GM19240 (cell line): ENCODE results near the gene COL18A1.

Experiments
- DNase-seq: peaks from one replicate; pipeline ENCODE4 v3.0.0; 2011; ENCODE audit warnings: low spot score; ENCODE audit not compliant: insufficient read length

The COL18A1 gene

DNA sequence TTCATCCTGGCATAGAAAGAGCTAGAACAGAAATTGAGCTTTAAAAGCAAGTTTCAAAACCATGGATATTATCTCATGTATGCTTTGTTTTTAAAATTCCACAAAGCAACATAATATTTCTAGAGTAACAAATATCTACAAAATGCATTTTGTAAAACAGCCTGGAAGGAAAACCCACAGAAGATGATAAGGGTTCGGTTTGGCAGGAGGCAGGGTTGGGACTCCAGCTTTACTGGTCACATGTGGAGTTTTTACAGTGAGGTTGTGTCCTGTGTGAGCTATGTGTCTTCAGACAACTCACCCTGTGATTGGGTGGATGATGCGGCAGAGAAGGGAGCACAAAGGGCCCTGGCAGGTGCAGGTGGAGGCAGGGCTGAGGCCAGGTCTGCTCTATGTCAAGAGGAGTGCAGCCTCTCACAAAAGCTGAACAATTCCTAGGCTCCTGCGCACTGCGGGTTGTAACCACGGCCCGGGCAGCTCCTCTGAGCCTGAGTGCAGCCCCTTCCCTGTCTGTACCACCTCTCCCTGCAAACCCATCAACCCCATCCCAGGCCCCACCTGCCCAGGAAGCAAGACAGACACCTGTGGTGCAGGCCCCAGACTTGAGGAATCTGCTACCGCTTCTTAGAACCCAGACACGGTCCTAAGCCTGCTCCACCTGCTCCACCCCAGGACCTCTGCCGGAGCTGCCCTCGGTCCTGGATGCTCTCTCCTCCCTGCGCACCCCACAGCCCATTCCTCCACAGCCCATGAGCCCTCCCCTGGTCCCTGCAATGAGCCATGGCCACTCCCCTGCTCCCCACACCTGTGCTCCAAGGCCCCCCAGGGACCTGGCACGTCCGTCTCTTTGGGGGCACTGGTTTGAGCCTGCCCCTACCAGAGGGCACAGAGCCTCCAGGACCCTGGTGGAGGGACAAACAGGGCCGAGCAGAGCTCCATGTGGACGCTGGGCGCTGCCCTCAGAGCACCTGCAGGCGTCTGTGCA, 2.8 kb upstream of the COL18A1 start:
- DNase-seq = no peak

DNA sequence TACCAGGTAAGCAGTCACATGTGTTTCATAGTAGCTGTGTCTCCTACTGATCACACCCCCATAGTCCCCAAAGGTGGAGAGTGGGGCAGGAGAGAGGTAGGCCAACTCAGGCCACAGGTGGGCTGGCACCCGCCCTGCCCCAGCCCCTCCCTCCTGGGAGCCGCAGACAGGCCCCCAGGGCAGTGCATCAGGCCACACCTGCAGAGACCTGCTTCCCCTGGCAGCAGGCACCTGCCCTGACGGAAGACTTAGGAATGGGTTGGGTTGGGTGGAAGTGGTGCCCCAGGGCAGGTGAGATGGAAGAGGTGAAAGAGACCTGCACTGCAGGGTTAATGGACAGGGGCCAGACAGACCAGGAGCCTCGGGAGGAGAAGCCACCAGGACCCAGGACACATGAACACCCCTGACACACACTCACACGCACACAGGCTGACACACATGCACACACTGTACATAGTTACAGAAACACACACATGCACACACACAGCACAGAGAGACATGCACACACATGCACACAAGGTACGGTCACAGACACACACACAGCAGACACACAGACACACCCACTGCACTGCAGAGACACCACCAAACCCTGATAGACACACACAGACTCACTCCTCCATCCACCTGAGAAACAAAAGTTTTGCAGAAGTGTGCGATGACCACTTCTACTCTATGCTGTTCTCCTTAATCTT, 1.7 kb upstream of the COL18A1 start:
- no peak for DNase-seq

GRCh38 chr21:45403825-45404729, 888 bp upstream of the COL18A1 start:
- no peak for DNase-seq

DNA sequence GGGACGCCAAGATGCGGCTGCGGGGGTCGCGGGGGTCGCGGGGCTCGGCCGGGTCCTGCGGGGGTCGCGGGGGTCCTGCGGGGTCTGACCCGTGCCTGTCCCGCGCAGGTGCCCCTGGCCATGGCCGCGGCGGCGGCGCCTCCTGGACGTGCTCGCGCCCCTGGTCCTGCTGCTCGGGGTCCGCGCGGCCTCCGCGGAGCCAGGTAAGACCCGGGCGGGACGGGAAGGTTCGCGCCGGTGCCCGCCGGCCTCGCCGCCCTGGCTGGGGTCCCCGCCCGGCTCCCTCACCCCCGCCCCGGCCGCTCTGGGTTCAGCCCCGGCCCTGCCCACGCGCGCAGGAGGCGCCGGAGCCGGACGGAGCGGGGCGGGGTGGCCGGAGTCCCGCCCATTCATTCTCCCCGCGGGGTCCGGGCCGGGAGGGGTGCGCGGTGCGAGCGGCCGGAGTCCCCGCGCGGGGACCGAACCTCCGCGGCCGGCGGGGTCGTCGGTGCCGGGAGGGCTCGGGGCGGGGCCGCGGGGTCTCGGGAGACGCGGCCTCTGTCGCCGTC, 380 bp downstream of the COL18A1 start:
- DNase-seq = no peak

DNA sequence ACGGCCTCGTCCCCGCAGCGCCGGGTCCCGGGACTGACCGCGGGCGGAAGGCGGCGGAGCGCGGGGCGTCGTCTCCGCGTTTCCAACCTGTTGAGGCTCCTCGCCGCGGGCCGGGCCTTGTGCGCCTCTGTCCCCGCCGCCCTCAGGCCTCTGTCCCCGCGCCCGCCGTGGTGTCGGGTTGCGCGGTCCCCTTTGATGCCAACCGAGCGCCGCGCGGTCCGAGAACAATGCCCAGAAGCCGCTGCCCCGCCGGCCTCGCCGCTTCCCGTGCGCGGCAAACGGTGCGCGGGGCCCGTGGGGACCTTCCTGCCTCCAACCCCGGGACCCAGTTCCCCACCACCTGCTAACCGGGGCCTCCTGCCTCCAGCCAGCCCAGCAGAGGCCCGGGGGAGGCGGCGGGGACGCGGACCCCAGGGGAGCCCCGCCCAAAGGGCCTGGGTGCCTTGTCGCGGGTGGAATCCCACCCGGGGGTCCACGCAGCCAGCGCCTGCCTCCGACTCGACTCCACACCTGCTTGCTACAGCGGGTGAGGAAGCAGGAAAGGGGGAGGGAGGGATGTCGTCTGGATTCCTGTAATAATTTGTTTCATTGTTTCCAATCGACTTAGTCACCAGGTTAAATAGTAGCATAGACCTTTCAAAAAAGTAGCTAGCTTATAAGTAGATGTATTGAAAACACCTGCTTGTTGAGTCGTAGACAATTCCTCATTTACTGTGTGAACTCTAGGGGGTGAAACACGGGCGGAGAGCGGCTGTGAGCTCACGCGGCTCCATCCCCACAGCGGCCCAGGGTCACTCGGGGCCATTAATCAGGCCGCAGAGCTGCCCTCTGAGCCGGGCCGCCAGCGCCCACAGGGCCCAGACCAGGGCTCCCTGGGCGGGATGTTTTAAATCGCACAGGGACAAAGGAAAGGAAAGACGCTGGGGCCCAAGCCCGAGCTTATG, 1.1 kb downstream of the COL18A1 start:
- DNase-seq = no peak

- DNase-seq = no peak
Observed at GRCh38 chr21:45406801-45407628, 2.0 kb downstream of the COL18A1 start.

- no peak for DNase-seq
Observed at GRCh38 chr21:45407629-45408247, 2.8 kb downstream of the COL18A1 start.

DNA sequence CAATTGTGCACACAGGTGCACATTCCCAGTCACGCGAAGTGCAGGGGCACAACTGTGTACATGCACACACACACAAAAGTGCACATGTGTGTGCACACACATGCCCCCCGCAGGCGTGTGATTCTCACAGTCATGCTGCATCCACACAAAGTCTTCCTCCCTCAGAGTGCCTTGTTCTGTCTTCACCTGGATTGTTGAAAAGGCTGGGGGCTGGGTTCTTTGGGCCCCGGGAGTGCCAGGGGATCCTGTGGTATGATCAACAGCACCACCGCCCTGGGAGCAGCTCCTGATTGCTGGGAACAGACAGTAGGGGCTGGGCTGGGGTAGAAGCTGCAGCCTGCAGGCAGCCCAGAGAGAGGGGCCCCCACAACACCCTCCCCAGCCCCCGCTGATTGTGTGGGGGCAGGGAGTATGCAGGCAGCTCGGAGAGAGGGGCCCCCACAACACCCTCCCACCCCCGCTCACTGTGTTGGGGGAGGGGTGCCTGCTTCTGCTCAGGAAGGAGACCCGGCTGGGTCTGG, 3.4 kb downstream of the COL18A1 start:
- no peak for DNase-seq

GRCh38 chr21:45408801-45409261, 3.9 kb downstream of the COL18A1 start:
- DNase-seq = no peak

GRCh38 chr21:45409466-45410150, 4.6 kb downstream of the COL18A1 start:
- no peak for DNase-seq

- DNase-seq = no peak
Observed at GRCh38 chr21:45410151-45410864, 5.3 kb downstream of the COL18A1 start.

GRCh38 chr21:45410865-45411809, 6.2 kb downstream of the COL18A1 start:
- no peak for DNase-seq

GRCh38 chr21:45411810-45412206, 6.8 kb downstream of the COL18A1 start:
- no peak for DNase-seq

GRCh38 chr21:45412491-45412890, 7.5 kb downstream of the COL18A1 start:
- no peak for DNase-seq

- no peak for DNase-seq
Observed at GRCh38 chr21:45412909-45413611, 8.1 kb downstream of the COL18A1 start.
